Activated naive CD4-positive, alpha-beta T cell treated with anti-CD3 and anti-CD28 coated beads, Interleukin-2, amount 10 ng/mL, durations not matched to agents 7 days and 5 days (primary cell): ENCODE results near the gene MIB2.
"Not testable (repeated sequence)": the region's sequence is repeated elsewhere in the genome, so short reads cannot be mapped to it uniquely, and the experiment has no call there.

Experiments
- CTCF ChIA-PET: fragments of 350-600 bp; sonication (Branson Sonifier 250); formaldehyde crosslinking; loops from one replicate; lab custom pipeline; 2021; ENCODE audit warnings: antibody characterized with exemption; lab: Charles Lee
- DNase-seq: peaks from one replicate; pipeline ENCODE4 v3.0.0-alpha.2; 2020
- H3K27ac Mint-ChIP-seq: one replicate; pipeline ENCODE4 v1.8.0; 2021; ENCODE audit warnings: mild to moderate bottlenecking, moderate library complexity, mixed read lengths
- H3K27me3 Mint-ChIP-seq: one replicate; pipeline ENCODE4 v1.8.0; 2021; ENCODE audit warnings: mild to moderate bottlenecking, mixed read lengths
- H3K36me3 Mint-ChIP-seq: one replicate; pipeline ENCODE4 v1.8.0; 2021; ENCODE audit warnings: mixed read lengths
- H3K4me1 Mint-ChIP-seq: one replicate; pipeline ENCODE4 v1.8.0; 2021; ENCODE audit warnings: mixed read lengths
- H3K4me3 Mint-ChIP-seq: one replicate; pipeline ENCODE4 v1.8.0; 2021; ENCODE audit warnings: mild to moderate bottlenecking, moderate library complexity, mixed read lengths
- H3K9me3 Mint-ChIP-seq: one replicate; pipeline ENCODE4 v1.8.0; 2021; ENCODE audit warnings: mixed read lengths

Gene MIB2

GRCh38 chr1:1662830-1663560, 47.7 kb downstream of the MIB2 start:
- CTCF ChIA-PET, DNase-seq, H3K27me3 Mint-ChIP-seq, H3K4me3 Mint-ChIP-seq, H3K9me3 Mint-ChIP-seq: not testable (repeated sequence)
- Mint-ChIP-seq H3K4me1 (peaks cover 17% of the 10 kb centered on the region), H3K27ac (peak overlapping the region; percentile 42), H3K36me3 (peaks cover 14% of the 10 kb centered on the region)

DNA sequence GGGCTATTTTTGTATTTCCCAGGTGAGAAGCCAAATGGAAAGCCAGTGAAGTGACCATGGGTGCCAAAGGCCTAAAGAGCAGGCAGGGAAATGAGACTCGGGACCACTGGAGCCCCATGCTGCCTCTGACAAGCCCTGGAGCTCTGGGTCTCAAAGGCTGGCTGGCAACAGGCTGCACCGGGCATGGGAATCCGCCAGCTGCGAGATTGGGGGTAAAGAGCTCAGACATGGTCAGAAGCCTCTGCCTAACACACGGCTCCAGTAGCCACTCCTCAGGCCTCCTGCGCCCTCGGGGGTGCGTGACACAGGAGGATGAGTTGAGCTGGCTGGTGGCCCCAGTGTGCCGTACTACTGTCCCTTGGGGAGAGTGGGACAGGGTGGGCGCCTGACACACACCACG, 49.0 kb downstream of the MIB2 start:
- Mint-ChIP-seq H3K4me1 (peaks cover 15% of the 10 kb centered on the region), H3K36me3 (peaks cover 13% of the 10 kb centered on the region)
- H3K4me3 Mint-ChIP-seq, H3K27me3 Mint-ChIP-seq, H3K27ac Mint-ChIP-seq, H3K9me3 Mint-ChIP-seq, DNase-seq, CTCF ChIA-PET: not testable (repeated sequence)

- CTCF ChIA-PET = interaction anchor here (1.5 kb wide), 1 partner anchor 13 kb away, joined by 5 read pairs; no protein-coding TSS in a partner anchor
- no peak for DNase-seq
- no peak overlapping the region for H3K4me3 Mint-ChIP-seq
- H3K27ac Mint-ChIP-seq = no peak overlapping the region
- peaks cover 15% of the 10 kb centered on the region for H3K4me1 Mint-ChIP-seq
- H3K27me3 Mint-ChIP-seq = no peaks in the 10 kb centered on the region
- no peaks in the 10 kb centered on the region for H3K9me3 Mint-ChIP-seq
- H3K36me3 Mint-ChIP-seq = peaks cover 13% of the 10 kb centered on the region
These were observed 49.9 kb downstream of the MIB2 start for GRCh38 chr1:1664941-1665814.

DNA sequence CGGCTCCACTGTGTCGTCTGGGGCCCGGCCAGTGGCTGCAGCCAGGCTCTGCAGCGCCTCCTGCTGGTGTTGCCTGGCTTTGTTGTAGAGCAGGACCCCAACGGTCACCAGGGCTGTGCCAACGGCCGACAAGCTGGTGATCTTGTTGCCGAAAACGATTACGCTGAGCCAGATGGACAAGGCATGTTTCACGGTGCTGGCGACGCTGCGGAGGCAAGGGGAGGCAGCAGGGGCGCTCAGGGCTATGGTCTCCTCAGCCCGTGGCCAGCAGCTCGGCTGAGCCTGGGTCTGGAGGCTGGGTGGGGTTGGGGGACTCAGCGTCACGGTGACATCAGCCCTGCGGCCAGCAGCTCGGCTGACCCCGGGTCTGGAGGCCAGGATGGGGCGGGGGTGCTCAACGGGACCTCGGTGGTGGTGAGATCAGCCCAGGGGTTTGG, 50.5 kb downstream of the MIB2 start:
- Mint-ChIP-seq H3K27me3 (no peaks in the 10 kb centered on the region), H3K4me1 (peaks cover 15% of the 10 kb centered on the region), H3K36me3 (peaks cover 13% of the 10 kb centered on the region), H3K9me3 (no peaks in the 10 kb centered on the region), H3K27ac (no peak overlapping the region), H3K4me3 (no peak overlapping the region)
- DNase-seq = peak; percentile 46
- CTCF ChIA-PET = interaction anchor here (1.5 kb wide), 1 partner anchor 12 kb away, joined by 5 read pairs; no protein-coding TSS in a partner anchor

DNA sequence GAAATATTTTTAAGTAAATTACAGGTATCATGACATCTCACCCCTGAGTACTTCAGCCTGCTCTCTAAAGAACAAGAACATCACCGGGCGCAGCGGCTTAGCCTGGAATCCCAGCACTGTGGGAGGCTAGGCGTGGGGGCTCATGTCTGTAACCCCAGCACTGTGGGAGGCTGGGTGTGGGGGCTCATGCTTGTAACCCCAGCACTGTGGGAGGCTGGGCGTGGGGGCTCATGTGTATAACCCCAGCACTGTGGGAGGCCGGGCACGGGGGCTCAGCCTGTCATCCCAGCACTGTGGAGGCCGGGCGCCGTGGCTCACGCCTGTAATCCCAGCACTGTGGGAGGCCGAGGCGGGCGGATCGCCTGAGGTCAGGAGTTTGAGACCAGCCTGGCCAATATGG, 51.2 kb downstream of the MIB2 start:
- Mint-ChIP-seq H3K27ac (no peak overlapping the region), H3K4me3 (no peak overlapping the region), H3K36me3 (peaks cover 19% of the 10 kb centered on the region), H3K27me3 (no peaks in the 10 kb centered on the region), H3K4me1 (peaks cover 12% of the 10 kb centered on the region), H3K9me3 (no peaks in the 10 kb centered on the region)
- CTCF ChIA-PET = interaction anchor here (1.5 kb wide), 1 partner anchor 12 kb away, joined by 5 read pairs; no protein-coding TSS in a partner anchor
- no peak for DNase-seq

DNA sequence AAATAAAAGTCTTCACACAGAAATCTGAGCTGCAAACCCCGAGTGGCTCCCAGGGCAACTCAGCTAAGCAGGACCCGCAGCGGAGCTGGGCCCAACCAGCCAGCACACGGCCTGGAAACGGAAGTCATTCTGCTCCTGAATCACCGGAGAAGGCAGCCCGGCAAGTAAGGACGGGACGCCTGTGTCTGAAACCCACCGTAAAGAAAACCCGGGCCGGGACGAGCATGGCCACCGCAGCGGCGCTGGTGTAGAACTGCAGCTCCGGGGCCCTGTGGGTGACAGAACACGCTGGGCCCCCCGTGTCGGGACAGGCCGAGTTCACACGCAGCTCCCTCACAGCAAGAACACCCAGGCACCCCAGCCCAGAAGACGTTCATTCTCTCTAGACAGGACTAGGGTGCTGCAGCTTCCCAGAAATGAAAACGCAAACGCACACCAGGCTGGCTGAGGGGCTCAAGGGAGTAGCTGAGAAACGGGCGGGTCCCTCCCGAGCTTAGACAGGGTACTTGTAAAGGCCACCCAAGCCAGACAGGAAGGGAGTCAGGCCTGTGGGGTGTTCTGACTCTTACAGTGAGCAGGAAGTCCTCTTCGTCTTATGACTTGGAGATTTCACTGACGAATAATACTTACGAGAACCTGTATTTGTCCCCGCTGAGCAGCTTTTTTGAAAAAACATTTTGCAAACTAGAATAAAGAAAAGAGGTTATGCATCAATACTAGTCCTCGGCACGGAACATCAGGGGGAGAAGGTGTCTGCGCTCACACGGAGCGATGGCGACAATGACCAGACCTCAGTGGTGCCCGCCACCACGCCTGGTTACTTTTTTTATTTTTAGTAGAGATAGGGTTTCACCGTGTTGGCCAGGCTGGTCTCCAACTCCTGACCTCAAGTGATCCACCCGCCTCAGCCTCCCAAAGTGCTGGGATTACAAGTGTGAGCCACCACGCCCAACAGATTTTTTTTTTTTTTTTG, 54.5 kb downstream of the MIB2 start:
- Mint-ChIP-seq H3K4me1 (peaks cover 3% of the 10 kb centered on the region), H3K27me3 (no peaks in the 10 kb centered on the region), H3K9me3 (no peaks in the 10 kb centered on the region), H3K27ac (no peak overlapping the region), H3K4me3 (no peak overlapping the region), H3K36me3 (peaks cover 23% of the 10 kb centered on the region)
- CTCF ChIA-PET = no interaction called here
- DNase-seq = no peak

- H3K9me3 Mint-ChIP-seq = no peaks in the 10 kb centered on the region
- peaks cover 3% of the 10 kb centered on the region for H3K4me1 Mint-ChIP-seq
- H3K27ac Mint-ChIP-seq = peak overlapping the region; percentile 42
- no peak for DNase-seq
- CTCF ChIA-PET = no interaction called here
- no peak overlapping the region for H3K4me3 Mint-ChIP-seq
- H3K27me3 Mint-ChIP-seq = no peaks in the 10 kb centered on the region
- H3K36me3 Mint-ChIP-seq = peaks cover 20% of the 10 kb centered on the region
These were observed 55.6 kb downstream of the MIB2 start for GRCh38 chr1:1670866-1671265.

- Mint-ChIP-seq H3K36me3 (peaks cover 18% of the 10 kb centered on the region), H3K27me3 (no peaks in the 10 kb centered on the region), H3K9me3 (no peaks in the 10 kb centered on the region), H3K27ac (no peak overlapping the region), H3K4me3 (no peak overlapping the region), H3K4me1 (peaks cover 3% of the 10 kb centered on the region)
- CTCF ChIA-PET = no interaction called here
- no peak for DNase-seq
These were observed 56.2 kb downstream of the MIB2 start for GRCh38 chr1:1671365-1672119.

DNA sequence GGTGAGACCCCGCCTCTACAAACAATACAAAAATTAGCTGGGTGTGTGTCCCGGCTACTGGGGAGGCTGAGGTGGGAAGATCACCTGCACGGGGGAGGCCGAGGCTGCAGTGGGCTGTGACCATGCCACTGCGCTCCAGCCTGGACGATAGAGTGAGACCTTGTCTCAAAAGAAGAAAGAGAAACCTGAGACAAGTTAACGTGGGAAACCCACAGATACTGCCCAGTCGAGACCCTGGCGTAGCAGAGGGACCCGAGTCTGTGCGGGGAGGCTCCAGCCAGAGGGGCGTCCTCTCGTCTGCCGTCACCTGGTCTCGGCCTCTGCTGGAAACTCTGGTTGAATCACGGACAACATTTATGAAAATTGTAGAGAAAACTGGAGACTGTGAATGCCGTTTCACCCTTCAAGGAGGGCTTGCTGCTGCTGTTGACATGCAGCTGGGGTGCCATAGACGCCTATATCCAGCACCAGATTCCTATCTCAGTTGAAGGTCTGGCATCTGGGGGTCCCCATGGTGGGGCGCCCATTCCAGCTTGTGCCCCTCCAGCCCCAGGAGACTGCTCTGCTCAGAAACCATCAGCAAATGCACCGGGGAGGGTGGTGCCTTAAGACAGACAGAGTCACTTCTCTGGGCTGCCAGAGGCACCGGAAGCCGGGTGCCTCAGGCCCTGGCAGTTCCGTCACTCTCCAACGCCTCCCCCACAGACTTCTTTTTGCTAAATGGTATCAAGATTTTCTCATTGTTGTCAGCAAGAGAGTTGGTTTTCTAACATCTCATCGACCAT, 57.1 kb downstream of the MIB2 start:
- no peaks in the 10 kb centered on the region for H3K9me3 Mint-ChIP-seq
- no peaks in the 10 kb centered on the region for H3K27me3 Mint-ChIP-seq
- no peak overlapping the region for H3K4me3 Mint-ChIP-seq
- H3K36me3 Mint-ChIP-seq = peaks cover 20% of the 10 kb centered on the region
- no peak overlapping the region for H3K27ac Mint-ChIP-seq
- CTCF ChIA-PET = no interaction called here
- DNase-seq = no peak
- H3K4me1 Mint-ChIP-seq = peaks cover 4% of the 10 kb centered on the region

- CTCF ChIA-PET = not testable (repeated sequence)
These were observed 59.5 kb downstream of the MIB2 start for GRCh38 chr1:1674806-1675205.

GRCh38 chr1:1675218-1675617, 59.9 kb downstream of the MIB2 start:
- H3K4me3 Mint-ChIP-seq, DNase-seq, H3K9me3 Mint-ChIP-seq, H3K27ac Mint-ChIP-seq, H3K27me3 Mint-ChIP-seq, CTCF ChIA-PET: not testable (repeated sequence)
- Mint-ChIP-seq H3K36me3 (peaks cover 20% of the 10 kb centered on the region), H3K4me1 (peaks cover 23% of the 10 kb centered on the region)

More at GRCh38 chr1:1674806-1675205, 59.5 kb downstream of the MIB2 start:
- not testable (repeated sequence) for DNase-seq, H3K27me3 Mint-ChIP-seq, H3K27ac Mint-ChIP-seq, H3K9me3 Mint-ChIP-seq, H3K4me3 Mint-ChIP-seq
- Mint-ChIP-seq H3K4me1 (peaks cover 23% of the 10 kb centered on the region), H3K36me3 (peaks cover 20% of the 10 kb centered on the region)

DNA sequence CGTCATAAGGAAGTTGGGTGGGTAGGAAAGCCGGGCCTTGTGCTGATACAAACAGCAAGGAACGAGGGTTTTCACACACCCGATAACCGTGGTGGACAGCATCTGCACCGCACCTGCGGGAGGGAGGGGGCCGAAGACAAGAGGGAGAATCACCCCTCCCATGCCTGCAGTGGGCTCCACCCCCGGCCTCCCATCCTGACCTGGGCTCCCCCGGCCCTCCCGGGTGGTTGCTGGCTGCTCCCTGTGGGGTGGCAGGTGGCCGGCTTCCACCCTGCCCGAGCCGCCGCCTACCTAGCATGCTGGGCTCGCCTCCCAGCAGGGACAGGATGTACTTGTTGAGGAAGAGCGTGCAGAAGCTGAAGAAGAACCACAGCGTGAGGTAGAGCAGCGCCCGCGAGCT, 60.8 kb downstream of the MIB2 start:
- DNase-seq, CTCF ChIA-PET, H3K27me3 Mint-ChIP-seq, H3K4me3 Mint-ChIP-seq, H3K27ac Mint-ChIP-seq, H3K9me3 Mint-ChIP-seq: not testable (repeated sequence)
- peaks cover 18% of the 10 kb centered on the region for H3K36me3 Mint-ChIP-seq
- H3K4me1 Mint-ChIP-seq = peaks cover 23% of the 10 kb centered on the region
